Activated B cell treated with CpG ODN at 0.5 μM for 24 hours (primary cell): ENCODE measurements around the gene CLDN20. TPM values are rescaled to one million over a fixed set of nuclear protein-coding genes. Genes with fewer than 3 reads are reported as not detected.
"Not testable (repeated sequence)": the region's sequence is repeated elsewhere in the genome, so short reads cannot be mapped to it uniquely, and the experiment has no call there.

Experiments used
- ATAC-seq: fragments of 200-7000 bp; cut with Tn5 transposase; one replicate; pipeline ENCODE4 v1.10.0; 2021; ENCODE audit warnings: low read depth, mild to moderate bottlenecking, moderate library complexity
- CTCF ChIA-PET: fragments of 350-600 bp; sonication (Branson Sonifier 250); formaldehyde crosslinking; loops from one replicate; lab custom pipeline; 2021; ENCODE audit warnings: antibody characterized with exemption; lab: Charles Lee
- POLR2A ChIA-PET: fragments of 350-600 bp; sonication (Branson Sonifier 250); formaldehyde crosslinking; loops from one replicate; lab custom pipeline; 2021; ENCODE audit warnings: antibody characterized with exemption; lab: Charles Lee
- DNase-seq: peaks from one replicate; pipeline ENCODE4 v3.0.0; 2022
- H3K27ac Mint-ChIP-seq: one replicate; pipeline ENCODE4 v1.8.0; 2020; ENCODE audit warnings: mixed read lengths
- H3K27me3 Mint-ChIP-seq: one replicate; pipeline ENCODE4 v1.8.0; 2021; ENCODE audit warnings: mixed read lengths
- H3K36me3 Mint-ChIP-seq: one replicate; pipeline ENCODE4 v1.8.0; 2021; ENCODE audit warnings: low read depth, mixed read lengths
- H3K4me1 Mint-ChIP-seq: one replicate; pipeline ENCODE4 v1.8.0; 2021; ENCODE audit warnings: mixed read lengths
- H3K4me3 Mint-ChIP-seq: one replicate; pipeline ENCODE4 v1.8.0; 2020; ENCODE audit warnings: mild to moderate bottlenecking, mixed read lengths
- H3K9me3 Mint-ChIP-seq: one replicate; pipeline ENCODE4 v1.8.0; 2020; ENCODE audit warnings: mixed read lengths
- CTCF ChIP-seq: fragments of 200-600 bp; IDR thresholded peaks from one replicate; pipeline ENCODE4 v1.8.0; 2022; ENCODE audit warnings: antibody characterized with exemption, mild to moderate bottlenecking
- intact Hi-C: fragments of 100-400 bp; cut with micrococcal nuclease; formaldehyde crosslinking; loops from one replicate; pipeline ENCODE4 v1.15.1; 2024
- total RNA-seq: library from RNA; stranded (reverse); gene quantifications from 2 replicates; pipeline ENCODE4 v1.2.3, GENCODE V29; 2022

CLDN20 gene
- total RNA-seq, 1 donor from 2014 or later, result not detected

GRCh38 chr6:155306958-155307357 is 43.1 kb downstream of the CLDN20 start:
- POLR2A ChIA-PET, result interaction anchor here (0.7 kb wide), 2 partner anchors 19 to 520 kb away, joined by 3 to 7 read pairs; no protein-coding TSS in a partner anchor

GRCh38 chr6:155309150-155309549 is 45.3 kb downstream of the CLDN20 start:
- peaks cover 64% of the 10 kb centered on the region for H3K36me3 Mint-ChIP-seq
- no peak for ATAC-seq
- no peak overlapping the region for H3K27ac Mint-ChIP-seq
- no peak for TF ChIP-seq CTCF
- no peaks in the 10 kb centered on the region for H3K9me3 Mint-ChIP-seq
- POLR2A ChIA-PET, result no interaction called here
- no peaks in the 10 kb centered on the region for H3K27me3 Mint-ChIP-seq
- intact Hi-C loops, result no loop called here
- H3K4me1 Mint-ChIP-seq, result peaks cover 21% of the 10 kb centered on the region
- no peak overlapping the region for H3K4me3 Mint-ChIP-seq
- DNase-seq, result no peak
- CTCF ChIA-PET, result no interaction called here

More at GRCh38 chr6:155306958-155307357, 43.1 kb downstream of the CLDN20 start:
- H3K36me3 Mint-ChIP-seq, result peaks cover 67% of the 10 kb centered on the region
- no peaks in the 10 kb centered on the region for H3K27me3 Mint-ChIP-seq
- intact Hi-C loops, result no loop called here
- ATAC-seq, result no peak
- no peak for DNase-seq
- H3K9me3 Mint-ChIP-seq, result no peaks in the 10 kb centered on the region
- no peak for TF ChIP-seq CTCF
- no peak overlapping the region for H3K4me3 Mint-ChIP-seq
- peaks cover 10% of the 10 kb centered on the region for H3K4me1 Mint-ChIP-seq
- no peak overlapping the region for H3K27ac Mint-ChIP-seq
- CTCF ChIA-PET, result interaction anchor here (1.2 kb wide), 1 partner anchor 22 kb away, joined by 3 read pairs; no protein-coding TSS in a partner anchor

GRCh38 chr6:155310596-155310995 is 46.8 kb downstream of the CLDN20 start:
- intact Hi-C loops, result loop anchor here (5.0 to 10.0 kb wide), 3 partner anchors 386 to 633 kb away; no protein-coding TSS in a partner anchor
- H3K36me3 Mint-ChIP-seq, result peaks cover 66% of the 10 kb centered on the region
- no peaks in the 10 kb centered on the region for H3K9me3 Mint-ChIP-seq
- H3K27ac Mint-ChIP-seq, result no peak overlapping the region
- no peak for TF ChIP-seq CTCF
- peaks cover 32% of the 10 kb centered on the region for H3K4me1 Mint-ChIP-seq
- no peak overlapping the region for H3K4me3 Mint-ChIP-seq
- ATAC-seq (no peak), DNase-seq (no peak)
- no peaks in the 10 kb centered on the region for H3K27me3 Mint-ChIP-seq
- POLR2A ChIA-PET, result no interaction called here
- CTCF ChIA-PET, result no interaction called here

- H3K36me3 Mint-ChIP-seq, result peaks cover 66% of the 10 kb centered on the region
- no peaks in the 10 kb centered on the region for H3K9me3 Mint-ChIP-seq
- ATAC-seq (no peak), DNase-seq (no peak)
- H3K27ac Mint-ChIP-seq, result no peak overlapping the region
- no peaks in the 10 kb centered on the region for H3K27me3 Mint-ChIP-seq
- intact Hi-C loops, result loop anchor here (5.0 to 10.0 kb wide), 3 partner anchors 386 to 634 kb away; no protein-coding TSS in a partner anchor
- no peak for TF ChIP-seq CTCF
- H3K4me1 Mint-ChIP-seq, result peaks cover 32% of the 10 kb centered on the region
- H3K4me3 Mint-ChIP-seq, result no peak overlapping the region
- ChIA-PET POLR2A (no interaction called here), CTCF (no interaction called here)
Observed at GRCh38 chr6:155311086-155311485, 47.3 kb downstream of the CLDN20 start.

- Mint-ChIP-seq H3K4me3 (no peak overlapping the region), H3K4me1 (peaks cover 32% of the 10 kb centered on the region), H3K36me3 (peaks cover 62% of the 10 kb centered on the region), H3K9me3 (no peaks in the 10 kb centered on the region), H3K27ac (peak overlapping the region; percentile 3), H3K27me3 (no peaks in the 10 kb centered on the region)
- ChIA-PET CTCF (no interaction called here), POLR2A (no interaction called here)
- no peak for ATAC-seq
- TF ChIP-seq CTCF, result no peak
- DNase-seq, result no peak
- intact Hi-C loops, result loop anchor here (5.0 to 10.0 kb wide), 3 partner anchors 387 to 634 kb away; no protein-coding TSS in a partner anchor
Observed at GRCh38 chr6:155311583-155311982, 47.8 kb downstream of the CLDN20 start.

GRCh38 chr6:155312950-155313349 is 49.1 kb downstream of the CLDN20 start:
- ATAC-seq, DNase-seq, H3K9me3 Mint-ChIP-seq, CTCF ChIA-PET, H3K27me3 Mint-ChIP-seq: not testable (repeated sequence)
- peaks cover 32% of the 10 kb centered on the region for H3K4me1 Mint-ChIP-seq
- H3K27ac Mint-ChIP-seq, result peak overlapping the region; percentile 93
- intact Hi-C loops, result loop anchor here (5.0 to 10.0 kb wide), 3 partner anchors 388 to 636 kb away; no protein-coding TSS in a partner anchor
- peaks cover 49% of the 10 kb centered on the region for H3K36me3 Mint-ChIP-seq
- POLR2A ChIA-PET, result interaction anchor here (0.7 kb wide), 1 partner anchor 1241 kb away, joined by 4 read pairs; no protein-coding TSS in a partner anchor
- peak overlapping the region; percentile 97 for H3K4me3 Mint-ChIP-seq
